Memory B cell (primary cell): ENCODE results near the gene KANSL1.
"Not testable (repeated sequence)": the region's sequence is repeated elsewhere in the genome, so short reads cannot be mapped to it uniquely, and the experiment has no call there.

Experiments used
- ATAC-seq: fragments of 150-1000 bp; cut with Tn5 transposase; 2 replicates; pipeline ENCODE4 v1.10.0; 2021; ENCODE audit warnings: low read depth, mild to moderate bottlenecking, moderate library complexity
- DNase-seq, 2 donors: peaks; one replicate each; pipeline ENCODE4 v3.0.0; 2022; ENCODE audit warnings: low spot score in 2 of 2
- H3K27ac Mint-ChIP-seq: one replicate; pipeline ENCODE4 v1.8.0; 2022; ENCODE audit warnings: mild to moderate bottlenecking, moderate library complexity, mixed read lengths
- H3K27me3 Mint-ChIP-seq: one replicate; pipeline ENCODE4 v1.8.0; 2022; ENCODE audit warnings: mixed read lengths
- H3K36me3 Mint-ChIP-seq: one replicate; pipeline ENCODE4 v1.8.0; 2022; ENCODE audit warnings: mild to moderate bottlenecking, mixed read lengths
- H3K4me1 Mint-ChIP-seq: one replicate; pipeline ENCODE4 v1.8.0; 2022; ENCODE audit warnings: mixed read lengths
- H3K4me3 Mint-ChIP-seq: one replicate; pipeline ENCODE4 v1.8.0; 2022; ENCODE audit warnings: mild to moderate bottlenecking, moderate library complexity, mixed read lengths
- H3K9me3 Mint-ChIP-seq: one replicate; pipeline ENCODE4 v1.8.0; 2022; ENCODE audit warnings: mixed read lengths

The KANSL1 gene

GRCh38 chr17:46198233-46198632 is 5.0 kb upstream of the KANSL1 start:
- H3K9me3 Mint-ChIP-seq: no peaks in the 10 kb centered on the region
- no peak overlapping the region for H3K27ac Mint-ChIP-seq
- H3K36me3 Mint-ChIP-seq: peaks cover 6% of the 10 kb centered on the region
- H3K4me3 Mint-ChIP-seq: no peak overlapping the region
- H3K27me3 Mint-ChIP-seq: no peaks in the 10 kb centered on the region
- no peak for ATAC-seq
- no peak for DNase-seq
- peaks cover 10% of the 10 kb centered on the region for H3K4me1 Mint-ChIP-seq

- no peaks in the 10 kb centered on the region for H3K9me3 Mint-ChIP-seq
- DNase-seq: no peak
- ATAC-seq: no peak
- no peak overlapping the region for H3K4me3 Mint-ChIP-seq
- H3K36me3 Mint-ChIP-seq: peaks cover 7% of the 10 kb centered on the region
- no peak overlapping the region for H3K27ac Mint-ChIP-seq
- H3K4me1 Mint-ChIP-seq: peaks cover 10% of the 10 kb centered on the region
- H3K27me3 Mint-ChIP-seq: no peaks in the 10 kb centered on the region
Observed at GRCh38 chr17:46197530-46197929, 4.3 kb upstream of the KANSL1 start.

DNA sequence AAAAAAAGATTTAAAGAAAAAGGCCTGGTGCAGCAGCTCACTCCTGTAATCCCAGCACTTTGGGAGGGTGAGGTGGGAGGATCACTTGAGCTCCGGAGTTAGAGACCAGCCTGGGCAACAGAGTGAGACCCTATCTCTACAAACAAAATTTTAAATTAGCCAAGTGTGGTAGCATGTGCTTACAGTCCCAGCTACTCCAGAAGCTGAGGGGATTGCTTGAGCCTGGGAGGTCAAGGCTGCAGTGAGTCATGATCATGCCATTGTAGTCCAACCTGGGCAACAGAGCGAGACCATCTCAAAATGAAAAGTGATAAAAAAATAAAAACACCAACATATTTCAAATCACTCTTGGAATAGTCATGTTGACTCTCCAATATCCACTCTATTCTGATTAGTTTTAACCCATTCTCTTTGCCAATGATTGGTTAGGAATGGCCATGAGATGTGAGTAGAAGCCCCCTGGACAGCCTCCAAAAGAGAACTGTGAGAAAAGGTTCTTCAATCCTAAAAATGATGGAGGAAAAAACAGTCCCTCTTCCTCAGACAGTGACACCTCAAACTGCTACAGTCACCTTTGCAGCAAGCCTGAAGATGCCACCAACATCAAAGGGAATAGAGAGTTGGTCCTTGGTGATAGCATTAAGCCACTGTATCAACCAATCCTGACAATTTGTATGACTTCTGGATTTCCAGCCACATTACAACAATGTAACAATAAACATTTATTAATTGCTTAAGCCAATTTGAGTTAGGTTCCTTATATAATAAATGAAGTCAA is 2.9 kb upstream of the KANSL1 start:
- ATAC-seq (no peak), DNase-seq (no peak)
- Mint-ChIP-seq H3K9me3 (no peaks in the 10 kb centered on the region), H3K36me3 (peaks cover 7% of the 10 kb centered on the region), H3K27ac (no peak overlapping the region), H3K4me3 (no peak overlapping the region), H3K4me1 (peaks cover 12% of the 10 kb centered on the region), H3K27me3 (no peaks in the 10 kb centered on the region)

DNA sequence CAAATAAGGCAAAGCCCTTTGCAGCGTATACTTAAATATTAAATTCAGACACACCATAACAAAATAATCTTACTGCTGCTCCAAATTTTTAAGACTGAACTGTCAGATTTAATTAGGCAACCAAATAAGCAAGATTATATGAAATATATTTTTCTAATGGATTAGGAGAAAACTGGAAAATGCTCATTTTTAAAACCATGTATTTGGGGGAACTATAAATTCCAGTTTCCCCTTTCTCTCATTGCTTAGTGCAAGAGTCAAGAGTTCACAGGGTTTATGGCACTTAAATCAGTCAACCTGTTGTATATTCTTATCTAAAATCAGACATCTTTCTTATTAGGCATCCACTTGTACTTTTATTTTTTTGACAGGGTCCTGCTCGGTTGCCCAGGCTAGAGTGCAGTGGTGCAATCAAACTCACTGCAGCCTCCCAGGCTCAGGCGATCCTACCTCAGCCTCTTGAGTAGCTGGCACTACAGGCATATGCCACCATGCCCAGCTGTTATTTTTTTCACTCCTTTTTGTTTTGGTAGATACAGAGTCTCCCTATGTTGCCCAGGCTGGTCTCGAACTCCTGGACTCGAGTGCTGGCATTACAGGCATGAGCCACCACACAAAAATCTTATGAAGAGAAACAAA is 2.1 kb upstream of the KANSL1 start:
- Mint-ChIP-seq H3K27me3 (no peaks in the 10 kb centered on the region), H3K4me3 (no peak overlapping the region)

GRCh38 chr17:46194393-46195216 is 1.4 kb upstream of the KANSL1 start:
- Mint-ChIP-seq H3K4me1 (peaks cover 20% of the 10 kb centered on the region), H3K9me3 (no peaks in the 10 kb centered on the region), H3K36me3 (peaks cover 5% of the 10 kb centered on the region), H3K4me3 (peak overlapping the region; percentile 82), H3K27me3 (no peaks in the 10 kb centered on the region), H3K27ac (peak overlapping the region; percentile 92)
- ATAC-seq: peak; percentile 47
- DNase-seq: peak; percentile 37 to 65

More for the DNA sequence above, 2.1 kb upstream of the KANSL1 start:
- Mint-ChIP-seq H3K36me3 (peaks cover 7% of the 10 kb centered on the region), H3K4me1 (peaks cover 16% of the 10 kb centered on the region), H3K27ac (peak overlapping the region; percentile 92), H3K9me3 (no peaks in the 10 kb centered on the region)
- ATAC-seq (no peak), DNase-seq (no peak)

- Mint-ChIP-seq H3K27ac (peak overlapping the region; percentile 92), H3K4me1 (peaks cover 24% of the 10 kb centered on the region), H3K4me3 (peak overlapping the region; percentile 82), H3K9me3 (no peaks in the 10 kb centered on the region), H3K36me3 (peaks cover 5% of the 10 kb centered on the region), H3K27me3 (no peaks in the 10 kb centered on the region)
- ATAC-seq (peak; percentile 63), DNase-seq (peak; percentile 83 to 86)
Observed at GRCh38 chr17:46193626-46194392, 580 bp upstream of the KANSL1 start.

DNA sequence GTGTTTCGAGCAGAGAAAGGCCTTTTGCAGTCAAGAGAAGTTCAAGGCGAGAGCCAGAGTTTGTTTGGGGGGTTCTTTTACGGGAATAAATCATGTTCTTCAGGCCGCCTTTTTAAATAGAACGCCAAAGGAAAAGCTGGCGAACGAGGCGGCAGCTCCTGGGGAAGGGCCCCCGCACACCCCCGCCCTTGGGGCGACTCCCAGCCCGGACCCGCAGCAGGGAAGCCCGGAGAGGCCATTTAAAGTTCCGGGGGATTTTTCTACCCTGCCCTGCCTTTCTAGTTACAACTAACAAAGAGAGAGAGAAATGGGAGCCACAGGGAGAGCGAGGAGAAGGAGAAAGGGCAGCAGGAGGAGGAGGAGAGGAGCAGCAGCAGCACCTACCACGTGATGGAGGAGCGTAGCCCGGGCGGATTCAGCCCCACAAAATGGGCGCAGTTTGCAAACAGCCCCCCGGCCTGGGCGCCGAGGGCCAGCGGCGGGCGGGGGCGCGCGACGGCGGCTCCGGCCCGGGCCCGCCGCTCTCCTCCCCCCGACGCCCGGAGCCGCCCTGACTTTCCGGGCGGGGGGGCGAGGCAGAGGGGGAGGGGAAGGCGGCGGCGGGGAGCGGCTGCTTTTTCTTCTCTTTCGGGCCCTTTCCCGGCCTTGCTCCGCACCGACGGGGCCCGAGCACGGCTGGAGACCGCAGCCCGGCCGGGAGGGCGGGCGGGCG is 634 bp downstream of the KANSL1 start:
- H3K27ac Mint-ChIP-seq: peak overlapping the region; percentile 92
- peak; percentile 17 for ATAC-seq
- peaks cover 7% of the 10 kb centered on the region for H3K36me3 Mint-ChIP-seq
- H3K9me3 Mint-ChIP-seq: no peaks in the 10 kb centered on the region
- H3K27me3 Mint-ChIP-seq: no peaks in the 10 kb centered on the region
- peak; percentile 47 to 88 for DNase-seq
- H3K4me1 Mint-ChIP-seq: peaks cover 31% of the 10 kb centered on the region
- peak overlapping the region; percentile 97 for H3K4me3 Mint-ChIP-seq

- Mint-ChIP-seq H3K36me3 (peaks cover 6% of the 10 kb centered on the region), H3K4me1 (peaks cover 30% of the 10 kb centered on the region), H3K27me3 (no peaks in the 10 kb centered on the region), H3K9me3 (no peaks in the 10 kb centered on the region), H3K4me3 (peak overlapping the region; percentile 97), H3K27ac (peak overlapping the region; percentile 92)
- DNase-seq: no peak
- ATAC-seq: no peak
Observed at GRCh38 chr17:46192189-46192438, 1.1 kb downstream of the KANSL1 start.

DNA sequence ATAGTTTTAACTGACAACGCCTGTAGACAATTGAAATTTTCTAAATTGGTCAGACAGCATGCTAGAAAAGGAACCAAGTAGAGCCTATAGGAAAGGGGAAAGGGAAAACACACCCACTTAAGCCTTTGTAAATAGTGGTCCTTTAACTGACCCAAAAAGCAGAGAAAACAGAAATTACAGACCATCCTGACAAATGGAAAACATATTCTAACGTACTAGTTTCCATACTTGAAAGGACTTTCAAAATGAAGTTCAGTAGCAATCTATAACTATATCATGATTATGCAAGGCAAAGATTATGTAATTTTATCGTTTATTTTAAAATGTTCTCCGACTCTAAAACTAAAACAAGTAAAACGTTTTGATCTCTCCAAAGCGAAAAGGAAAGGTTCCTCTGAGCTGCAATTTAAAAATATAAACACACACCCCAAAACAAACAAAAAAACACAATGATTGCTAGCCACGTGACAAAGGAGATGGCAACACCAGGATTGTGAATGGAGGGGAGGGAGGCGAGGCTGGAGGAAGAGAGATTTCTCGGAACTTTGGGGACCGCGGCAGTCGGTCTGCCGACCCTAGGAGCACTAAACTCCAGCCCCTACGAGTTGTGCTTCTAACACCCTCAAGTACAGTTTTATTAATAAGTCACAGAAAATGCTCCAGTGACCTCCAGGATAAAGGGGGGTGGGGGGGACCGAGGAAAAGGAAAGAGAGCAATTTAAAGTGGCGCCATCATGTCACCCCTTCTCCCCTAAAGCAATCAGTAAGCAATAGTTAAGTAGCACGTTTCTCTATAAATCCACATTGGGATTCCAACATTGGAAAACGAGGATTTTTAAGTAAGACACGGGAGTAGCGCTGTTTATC is 1.7 kb downstream of the KANSL1 start:
- peak overlapping the region; percentile 92 for H3K27ac Mint-ChIP-seq
- H3K4me3 Mint-ChIP-seq: peak overlapping the region; percentile 97
- ATAC-seq: no peak
- peaks cover 28% of the 10 kb centered on the region for H3K4me1 Mint-ChIP-seq
- H3K36me3 Mint-ChIP-seq: peaks cover 4% of the 10 kb centered on the region
- no peaks in the 10 kb centered on the region for H3K27me3 Mint-ChIP-seq
- no peak for DNase-seq
- no peaks in the 10 kb centered on the region for H3K9me3 Mint-ChIP-seq

DNA sequence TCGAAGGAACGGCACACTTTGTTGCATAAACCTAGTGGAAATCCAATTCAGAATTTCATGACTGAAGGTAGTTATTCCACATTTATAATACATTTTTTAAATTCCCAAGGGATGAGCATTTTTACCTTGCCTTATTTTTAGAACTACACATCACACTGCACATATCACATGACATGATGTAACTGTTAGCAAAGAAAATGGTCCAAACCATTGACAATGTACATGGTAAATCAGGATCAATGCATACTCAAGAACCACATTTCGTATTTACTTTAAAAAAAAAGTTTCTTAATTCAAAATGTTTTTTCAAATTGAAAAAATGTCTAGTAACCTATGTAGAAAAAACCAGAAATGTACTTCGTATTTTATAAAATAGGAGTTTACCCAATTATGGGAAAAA is 2.5 kb downstream of the KANSL1 start:
- Mint-ChIP-seq H3K4me3 (peak overlapping the region; percentile 97), H3K9me3 (no peaks in the 10 kb centered on the region), H3K36me3 (peaks cover 4% of the 10 kb centered on the region), H3K27me3 (no peaks in the 10 kb centered on the region), H3K27ac (peak overlapping the region; percentile 69), H3K4me1 (peaks cover 28% of the 10 kb centered on the region)
- no peak for ATAC-seq
- DNase-seq: no peak

DNA sequence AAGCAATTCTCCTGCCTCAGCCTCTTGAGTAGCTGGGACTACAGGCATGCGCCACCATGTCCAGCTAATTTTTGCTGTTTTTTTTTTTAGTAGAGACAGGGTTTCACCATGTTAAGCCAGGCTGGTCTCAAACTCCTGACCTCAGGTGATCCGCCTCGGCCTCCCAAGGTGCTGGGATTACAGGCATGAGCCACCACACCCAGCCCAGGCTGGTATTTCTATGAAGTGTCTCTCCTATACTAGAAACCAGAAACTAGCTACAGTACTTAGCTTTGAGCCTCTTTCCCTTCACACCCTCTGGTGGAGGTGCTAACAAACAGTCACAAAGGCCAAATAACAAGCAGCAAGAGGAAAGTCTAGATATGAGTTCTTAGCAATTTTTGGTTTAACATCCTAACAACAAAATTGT is 6.4 kb downstream of the KANSL1 start:
- DNase-seq: not testable (repeated sequence)

DNA sequence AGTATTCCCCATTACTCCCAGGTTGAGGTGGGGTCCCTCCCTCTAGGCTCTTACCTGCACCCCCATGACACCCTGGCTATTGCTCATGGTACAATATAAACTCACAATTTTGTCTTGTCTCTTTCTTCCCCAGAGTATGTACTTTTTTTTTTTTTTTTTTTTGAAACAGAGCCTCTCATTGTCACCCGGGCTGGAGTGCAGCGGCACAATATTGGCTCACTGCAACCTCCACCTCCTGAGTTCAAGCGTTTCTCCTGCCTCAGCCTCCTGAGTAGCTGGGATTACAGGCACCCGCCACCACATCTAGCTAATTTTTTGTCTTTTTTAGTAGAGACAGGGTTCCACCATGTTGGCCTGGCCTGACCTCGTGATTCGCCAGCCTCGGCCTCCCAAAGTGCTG is 8.5 kb downstream of the KANSL1 start:
- H3K36me3 Mint-ChIP-seq: peaks cover 6% of the 10 kb centered on the region
- no peaks in the 10 kb centered on the region for H3K9me3 Mint-ChIP-seq
- peak overlapping the region; percentile 43 for H3K27ac Mint-ChIP-seq
- no peak for ATAC-seq
- no peaks in the 10 kb centered on the region for H3K27me3 Mint-ChIP-seq
- H3K4me1 Mint-ChIP-seq: peaks cover 51% of the 10 kb centered on the region
- peak overlapping the region; percentile 2 for H3K4me3 Mint-ChIP-seq
- no peak for DNase-seq

More for the DNA sequence above, 6.4 kb downstream of the KANSL1 start:
- H3K4me1 Mint-ChIP-seq: peaks cover 53% of the 10 kb centered on the region
- peak; percentile 66 for ATAC-seq
- not testable (repeated sequence) for H3K4me3 Mint-ChIP-seq, H3K27ac Mint-ChIP-seq, H3K36me3 Mint-ChIP-seq, H3K9me3 Mint-ChIP-seq, H3K27me3 Mint-ChIP-seq
